HG02885 (cell line): ENCODE measurements around the gene TMEM63C.
"Not testable (repeated sequence)": the region's sequence is repeated elsewhere in the genome, so short reads cannot be mapped to it uniquely, and the experiment has no call there.

ENCODE experiments used
- ATAC-seq: cut with Tn5 transposase; IDR thresholded peaks from one replicate; pipeline ENCODE4 v1.9.1; 2021; ENCODE audit warnings: mild to moderate bottlenecking; ENCODE audit not compliant: unreplicated experiment, poor library complexity

The TMEM63C gene

DNA sequence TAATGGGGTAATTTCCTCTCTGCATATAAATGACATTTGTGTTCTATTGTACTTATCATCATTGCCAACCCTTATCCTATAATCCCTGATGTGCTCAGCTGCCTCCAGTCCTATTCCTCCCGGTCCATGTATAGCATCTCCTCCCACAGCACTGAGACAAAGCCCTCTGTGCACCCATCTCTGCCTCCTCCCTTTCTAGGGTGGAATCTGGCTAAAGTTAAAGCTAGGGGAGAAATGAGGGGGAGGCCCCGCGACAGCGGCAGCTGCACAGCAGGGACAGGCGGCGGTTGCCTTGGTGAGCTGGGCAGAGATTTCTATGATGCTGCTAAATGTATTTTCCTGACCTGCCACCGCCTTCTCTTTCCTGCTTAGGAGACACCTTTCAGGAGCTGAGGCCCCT is 27.2 kb upstream of the TMEM63C start:
- no peak for ATAC-seq

DNA sequence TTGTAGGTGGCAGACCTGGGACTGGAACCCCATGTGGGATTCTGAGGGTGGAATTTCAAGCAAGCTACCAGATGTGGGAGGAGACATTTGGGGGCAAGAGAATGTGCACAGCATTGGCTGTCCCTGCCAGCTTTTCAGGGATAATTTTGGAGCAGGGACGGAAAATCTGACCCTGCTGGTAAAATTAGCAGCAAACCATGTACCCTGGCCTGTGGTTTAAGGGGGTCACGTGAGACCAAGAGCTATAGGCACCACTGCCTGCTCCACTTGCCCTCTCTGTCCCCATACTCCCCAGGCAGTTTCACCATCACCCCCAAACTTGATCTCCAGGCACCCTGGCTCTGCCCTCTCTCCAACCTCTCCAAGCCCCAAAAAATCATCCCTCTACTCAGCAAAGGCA is 26.5 kb upstream of the TMEM63C start:
- ATAC-seq, result no peak

DNA sequence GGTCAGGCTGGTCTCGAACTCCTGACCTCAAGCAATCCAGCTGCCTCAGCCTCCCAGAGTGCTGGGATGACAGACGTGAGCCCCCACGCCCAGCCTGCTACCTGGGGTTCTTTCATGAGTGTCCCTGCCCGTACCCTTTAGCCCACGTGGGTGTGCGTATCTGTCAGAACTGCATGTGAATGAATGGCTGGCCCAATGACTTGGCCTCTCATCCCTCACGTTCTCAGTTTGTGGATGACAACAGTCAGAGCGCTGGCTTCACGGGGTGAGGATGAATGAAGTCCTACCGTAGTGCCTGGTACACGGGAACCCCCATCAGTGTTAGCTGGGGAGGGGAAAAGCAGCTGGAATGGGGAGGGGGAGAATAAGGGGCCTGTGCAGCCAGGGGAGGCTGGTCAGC is 23.9 kb upstream of the TMEM63C start:
- ATAC-seq, result no peak

DNA sequence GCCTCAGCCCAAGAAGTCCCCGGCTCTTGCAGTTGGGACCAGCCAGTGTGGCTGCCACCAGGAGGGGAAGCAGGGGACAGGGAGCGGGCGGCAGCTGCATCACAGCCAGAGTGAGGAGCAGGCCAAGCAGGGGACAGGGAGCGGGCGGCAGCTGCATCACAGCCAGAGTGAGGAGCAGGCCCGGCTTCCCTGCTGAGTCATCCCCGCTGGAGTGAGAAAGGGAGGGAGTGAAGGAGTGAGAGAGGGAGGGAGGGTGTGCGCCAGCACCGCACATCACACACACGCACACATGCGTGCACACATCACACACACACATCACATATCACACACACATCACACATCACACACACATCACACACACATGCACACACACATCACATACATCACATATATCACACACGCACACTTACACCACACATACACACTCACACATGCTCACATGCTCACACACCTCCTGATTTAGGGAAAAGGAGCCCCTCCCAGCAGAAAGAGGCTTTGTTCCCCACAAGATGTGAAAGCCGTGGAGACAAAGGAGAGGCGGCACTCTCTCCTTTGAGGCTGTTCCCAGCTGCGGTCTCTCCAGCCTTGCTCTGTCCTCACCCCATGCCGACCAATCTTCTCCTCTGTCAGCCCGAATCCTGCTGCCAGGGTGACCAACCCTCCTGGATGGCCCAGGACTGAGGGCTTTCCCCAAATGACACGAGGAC is 23.3 kb upstream of the TMEM63C start:
- ATAC-seq, result no peak

DNA sequence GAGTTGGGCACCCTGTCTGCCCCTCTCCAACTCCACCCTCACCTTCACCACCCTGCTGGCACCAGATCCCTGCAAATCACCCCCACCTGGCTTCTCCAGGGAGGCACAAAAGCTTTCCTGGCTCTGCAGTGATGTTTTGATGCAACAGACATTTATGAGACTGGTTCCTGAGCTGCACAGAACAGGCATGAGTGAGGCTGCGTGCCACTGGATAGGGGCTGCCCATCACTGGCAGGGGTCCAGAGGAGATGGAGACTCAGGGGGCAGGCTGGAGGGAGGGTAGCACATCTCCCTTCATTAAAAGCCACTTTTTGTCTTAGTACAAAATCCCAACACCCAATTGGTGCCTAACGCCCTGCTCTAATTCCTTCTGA is 22.7 kb upstream of the TMEM63C start:
- no peak for ATAC-seq

DNA sequence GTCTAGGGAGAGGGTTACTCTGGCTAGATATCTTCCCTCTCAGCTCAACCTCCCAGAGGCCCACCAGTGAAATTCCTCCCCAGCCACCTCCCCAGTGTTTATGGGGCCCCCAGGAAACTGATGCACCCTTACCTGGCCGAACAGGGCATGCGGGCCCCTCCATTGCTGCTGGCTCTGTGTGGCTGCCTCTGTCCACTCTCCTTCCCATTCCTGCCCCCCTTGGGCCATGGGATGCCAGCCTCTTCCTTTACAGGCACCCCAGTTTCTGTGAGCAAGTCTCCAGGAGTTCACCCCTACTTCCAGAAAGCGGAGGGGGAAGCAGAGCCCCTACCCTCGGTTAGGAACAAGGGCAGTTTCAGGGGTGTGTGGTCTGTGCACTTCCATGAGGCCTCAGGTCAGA is 20.6 kb upstream of the TMEM63C start:
- ATAC-seq, result no peak

DNA sequence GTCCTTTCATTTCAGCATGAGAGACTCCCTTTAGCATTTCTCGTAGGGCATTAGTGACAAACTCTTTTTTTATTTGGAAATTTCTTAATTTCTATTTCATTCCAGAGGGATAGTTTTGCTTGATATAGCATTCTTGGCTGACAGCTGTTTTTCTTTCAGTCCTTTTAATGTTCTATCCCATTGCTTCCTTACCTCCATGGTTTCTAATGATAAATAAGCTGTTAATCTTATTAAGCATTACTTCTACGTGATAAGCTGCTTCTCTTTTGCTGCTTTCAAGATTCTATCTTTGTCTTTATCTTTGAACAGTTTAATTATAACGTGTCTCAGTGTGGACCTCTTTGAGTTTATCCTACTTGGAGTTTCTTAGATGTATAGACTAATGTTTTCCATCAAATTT is 11.6 kb upstream of the TMEM63C start:
- no peak for ATAC-seq

DNA sequence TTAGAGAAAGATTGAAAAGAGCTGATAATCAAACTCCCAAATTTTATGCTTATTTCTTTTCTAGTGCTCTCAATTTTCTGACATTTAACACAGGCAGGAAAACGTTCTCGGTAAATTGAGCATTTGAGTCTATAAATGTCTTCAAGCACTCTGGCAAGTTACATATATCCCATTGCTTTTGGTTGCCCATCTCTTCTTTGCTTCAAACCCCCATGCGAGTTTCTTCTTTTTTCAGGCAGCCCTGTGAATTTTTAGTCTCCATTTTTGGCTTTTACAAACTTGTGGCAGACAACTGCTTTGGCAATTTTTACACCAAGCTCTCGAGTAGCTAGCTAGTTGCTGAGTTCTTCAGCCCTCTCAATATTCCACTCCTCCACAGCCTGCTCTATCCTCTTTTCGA is 8.7 kb upstream of the TMEM63C start:
- no peak for ATAC-seq

DNA sequence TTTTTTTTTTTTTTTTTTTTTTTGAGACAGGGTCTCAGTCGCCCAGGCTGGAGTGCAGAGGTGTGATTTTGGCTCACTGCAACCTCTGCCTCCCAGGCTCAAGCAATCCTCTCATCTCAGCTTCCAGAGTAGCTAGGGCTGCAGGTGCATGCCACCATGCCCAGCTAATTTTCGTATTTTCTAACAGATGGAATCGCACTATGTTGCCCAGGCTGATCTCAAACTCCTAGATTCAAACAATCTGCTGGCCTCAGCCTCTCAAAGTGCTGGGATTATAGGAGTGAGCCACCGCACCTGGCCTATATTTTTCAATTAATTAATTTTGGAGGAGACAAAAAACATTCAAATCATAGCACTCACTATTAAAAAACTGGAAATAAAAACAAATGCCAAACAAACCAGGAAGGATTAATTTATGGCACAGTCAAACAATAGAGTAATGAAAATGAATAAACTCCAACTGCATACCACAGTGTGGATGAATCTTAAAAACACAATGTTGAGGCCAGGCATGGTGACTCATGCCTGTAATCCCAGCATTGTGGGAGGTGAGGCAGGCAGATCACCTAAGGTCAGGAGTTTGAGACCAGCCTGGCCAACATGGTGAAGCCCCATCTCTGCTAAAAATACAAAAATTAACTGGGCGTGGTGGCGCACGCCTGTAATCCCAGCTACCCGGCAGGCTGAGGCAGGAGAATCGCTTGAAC is 7.5 kb upstream of the TMEM63C start:
- ATAC-seq, result not testable (repeated sequence)

DNA sequence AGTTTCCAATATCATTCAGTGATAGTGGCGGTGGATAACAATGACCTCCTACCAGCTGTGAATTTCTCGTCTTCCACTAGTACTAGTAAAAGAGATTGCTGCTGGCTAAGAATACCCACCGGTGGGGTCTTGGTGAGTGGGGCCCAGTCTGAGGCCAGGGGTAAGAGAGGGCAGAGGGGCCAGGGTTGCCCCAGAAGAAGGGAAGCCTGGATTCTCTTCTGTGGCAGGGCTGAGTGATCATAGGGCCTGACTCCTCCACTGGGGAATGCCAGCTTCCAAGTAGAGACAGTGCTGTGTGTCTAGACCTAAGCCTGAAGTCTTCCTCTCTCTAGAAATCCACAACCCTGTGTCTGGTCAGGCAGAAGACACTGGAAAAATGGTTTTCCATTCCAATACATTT is 5.8 kb upstream of the TMEM63C start:
- ATAC-seq, result no peak

- no peak for ATAC-seq
Measured at GRCh38 chr14:77177702-77178101, 3.9 kb upstream of the TMEM63C start.

DNA sequence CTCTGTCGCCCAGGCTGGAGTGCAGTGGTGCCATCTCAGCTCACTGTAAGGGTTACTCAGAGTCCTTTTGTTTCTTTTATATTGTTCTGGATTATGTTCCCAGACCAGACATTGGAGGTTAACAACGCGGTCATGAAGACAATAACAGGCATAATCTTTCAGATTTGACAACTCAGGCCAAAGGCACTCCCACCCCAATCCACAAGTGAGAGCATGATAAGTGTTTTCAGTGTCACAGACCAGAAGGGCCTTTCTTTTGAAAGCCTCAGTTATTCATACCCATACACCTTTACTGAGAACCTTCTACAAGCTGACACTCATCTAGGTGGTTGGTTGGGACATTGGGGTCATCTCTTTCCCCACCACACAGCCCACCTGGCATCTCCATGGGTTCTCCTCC is 2.9 kb upstream of the TMEM63C start:
- no peak for ATAC-seq

GRCh38 chr14:77180726-77181602 is 634 bp upstream of the TMEM63C start:
- no peak for ATAC-seq

DNA sequence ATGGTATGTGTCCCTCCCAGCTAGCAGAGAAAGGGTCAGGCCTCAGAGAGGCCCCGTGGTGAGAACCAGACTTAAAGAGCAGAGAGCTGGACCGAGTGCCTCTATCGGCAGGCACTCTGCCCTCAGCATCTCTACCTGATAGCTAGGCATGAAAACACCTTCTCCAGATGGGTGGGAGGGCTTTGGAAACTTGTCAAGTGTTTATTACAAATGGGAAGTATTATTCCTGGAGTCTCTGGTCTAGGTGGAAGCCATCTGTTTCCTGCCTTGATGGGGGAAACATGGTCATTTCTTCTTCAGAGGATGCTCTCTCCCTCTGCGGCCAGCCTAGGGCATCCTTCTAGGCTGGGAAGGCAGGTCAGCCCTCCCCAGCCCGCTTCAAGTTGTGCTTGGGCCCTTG is 2.3 kb downstream of the TMEM63C start:
- ATAC-seq, result no peak

GRCh38 chr14:77184396-77185092 is 2.9 kb downstream of the TMEM63C start:
- ATAC-seq, result no peak

- ATAC-seq, result no peak
Measured at GRCh38 chr14:77185093-77185465, 3.5 kb downstream of the TMEM63C start.

GRCh38 chr14:77186911-77187648 is 5.5 kb downstream of the TMEM63C start:
- ATAC-seq, result no peak

DNA sequence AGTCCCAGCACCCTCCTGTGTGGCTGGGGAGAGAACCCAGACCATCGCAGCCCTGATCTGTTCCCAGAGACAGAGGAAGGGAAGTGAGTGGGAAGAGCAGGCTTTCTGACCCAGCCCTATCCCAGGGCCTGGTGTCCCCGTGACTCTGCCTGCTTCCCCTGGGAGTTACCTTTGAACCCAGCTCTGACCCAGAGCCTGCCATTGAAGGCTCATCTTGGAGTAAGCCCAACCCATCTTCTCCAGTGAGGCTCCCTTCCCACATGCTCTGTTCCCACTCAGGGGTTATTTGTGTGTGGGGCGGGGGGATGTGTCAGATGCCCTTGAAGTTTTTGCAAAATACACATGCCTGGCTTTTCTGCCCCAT is 6.0 kb downstream of the TMEM63C start:
- no peak for ATAC-seq

DNA sequence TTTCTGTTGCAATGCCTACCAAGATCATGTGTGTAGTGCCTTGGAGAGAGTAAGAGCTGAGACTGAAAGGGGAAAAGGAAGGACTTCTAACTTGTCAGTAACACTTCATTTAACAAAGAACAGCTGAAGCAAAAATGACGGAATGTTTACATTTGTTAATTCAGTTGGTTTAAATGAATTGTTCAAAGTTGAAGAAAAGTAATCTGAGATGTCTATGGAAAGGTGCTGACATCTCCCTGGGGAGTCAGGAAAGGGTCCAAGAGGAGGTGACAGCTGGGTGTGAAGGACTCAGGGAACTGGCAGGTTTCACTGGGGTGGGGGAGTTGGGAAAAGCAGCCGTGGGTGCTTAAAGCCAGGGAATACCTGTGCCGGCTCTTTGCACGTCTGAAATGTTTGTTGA is 7.9 kb downstream of the TMEM63C start:
- no peak for ATAC-seq

- no peak for ATAC-seq
Measured at GRCh38 chr14:77190977-77191376, 9.4 kb downstream of the TMEM63C start.
